Mesenteric fat pad (tissue), 1 donor: ENCODE data around the gene PPARA. TPM values are rescaled to one million over a fixed set of nuclear protein-coding genes. Genes with fewer than 3 reads are reported as not detected.
A peak's percentile ranks its signal among the peaks of the same experiment; 100 is the strongest.

Source experiments
- DNase-seq: peaks from one replicate; pipeline ENCODE4 v3.0.0-alpha.2; 2020; ENCODE audit warnings: low spot score
- long read RNA-seq: library from polyadenylated mRNA; unstranded; transcript quantifications from one replicate; pipeline ENCODE4 v2.0.0, GENCODE V29; 2020
- total RNA-seq: library from RNA; stranded (reverse); fragmentation: NEBNext Ultra II Directional; extraction: Animal tissue kit (Norgen Biotek cat#: 25700); gene quantifications from one replicate; pipeline ENCODE4 v1.2.1, GENCODE V29; 2021
- donor health status: DM: yes; HTN: yes; CAD: no.

Gene PPARA
- total RNA-seq: 37.6 TPM
- long read RNA-seq, full-length matches to known transcripts: 1 of 34 reads
- long read RNA-seq, partial matches to known transcripts: 4 of 34 reads
- long read RNA-seq, other reads (novel, unspliced or antisense): 29 of 34 reads

DNA sequence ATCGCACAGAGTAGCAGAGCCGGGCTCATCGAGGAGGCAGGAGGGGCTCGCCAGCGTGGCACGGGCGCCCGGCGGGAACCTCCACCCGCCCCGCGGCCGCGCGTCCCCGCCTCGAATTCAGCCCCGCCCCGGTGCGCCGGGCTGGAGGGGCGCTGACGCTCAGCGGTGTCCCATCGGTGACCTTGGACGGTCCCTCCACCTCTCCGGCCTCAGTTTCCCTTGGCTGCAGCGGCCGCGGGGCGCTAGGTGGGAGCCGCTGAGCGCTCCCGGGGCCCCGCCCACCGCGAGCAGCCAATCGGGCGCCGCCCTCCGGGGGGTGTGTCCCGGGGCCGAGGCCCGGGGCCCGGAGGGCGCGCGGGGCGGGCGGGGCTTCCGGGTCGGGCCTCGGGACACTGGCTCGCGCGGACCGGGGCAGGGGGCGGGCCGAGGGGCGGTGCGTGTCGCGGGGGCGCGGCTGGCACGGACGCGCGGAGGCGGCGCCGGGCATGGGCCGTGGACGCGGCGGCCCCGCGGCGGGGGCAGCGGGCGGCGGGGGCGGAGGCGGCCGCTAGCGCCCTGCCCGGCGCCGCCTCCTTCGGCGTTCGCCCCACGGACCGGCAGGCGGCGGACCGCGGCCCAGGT, at the start of gene PPARA:
TSS of gene PPARA (plus strand) at position 493 of the 621 bp plus-strand sequence. CDS start 47,858 bp downstream, outside the sequence.
- DNase-seq: peak; percentile 97

DNA sequence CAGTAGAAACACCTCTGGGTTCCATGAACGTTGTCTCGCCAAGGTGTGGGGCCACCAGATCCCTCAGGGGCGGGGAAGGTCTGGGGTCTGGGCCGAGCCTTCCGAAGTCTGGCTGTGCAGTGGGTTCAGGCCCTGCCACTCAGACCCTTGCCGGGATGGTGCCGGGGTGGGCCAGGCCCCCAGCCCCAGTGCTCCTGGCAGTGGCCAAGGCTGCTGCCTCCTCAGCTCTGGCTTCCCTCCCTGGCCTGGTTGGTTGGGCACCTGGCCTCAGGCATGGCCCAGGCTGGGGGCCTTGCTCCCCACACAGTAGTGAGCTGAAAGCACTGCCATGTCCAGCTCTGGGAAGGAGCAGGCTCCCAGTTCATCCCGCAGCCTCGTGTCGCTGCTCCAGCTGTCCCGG, 48.2 kb upstream of the PPARA start:
- no peak for DNase-seq

DNA sequence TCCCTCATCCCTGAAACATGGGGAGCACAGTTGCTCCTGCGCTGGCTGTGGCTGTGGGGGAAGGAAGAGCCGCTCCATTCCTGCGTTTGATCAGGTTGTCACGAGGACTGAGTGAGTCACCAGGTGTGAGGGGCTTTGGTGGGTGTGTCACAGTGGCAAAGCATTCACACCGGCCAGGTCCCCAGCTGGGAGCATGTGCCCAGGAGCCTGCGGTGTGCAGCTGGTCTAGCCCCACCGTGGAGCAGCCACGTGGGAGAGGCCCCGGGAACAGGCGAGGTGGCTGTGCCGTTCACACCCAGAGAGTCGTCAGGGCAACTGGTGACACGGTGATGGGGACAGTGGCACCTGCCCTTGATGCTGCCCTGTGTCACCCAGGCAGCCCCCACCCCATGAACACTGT, 47.6 kb upstream of the PPARA start:
- DNase-seq: no peak

DNA sequence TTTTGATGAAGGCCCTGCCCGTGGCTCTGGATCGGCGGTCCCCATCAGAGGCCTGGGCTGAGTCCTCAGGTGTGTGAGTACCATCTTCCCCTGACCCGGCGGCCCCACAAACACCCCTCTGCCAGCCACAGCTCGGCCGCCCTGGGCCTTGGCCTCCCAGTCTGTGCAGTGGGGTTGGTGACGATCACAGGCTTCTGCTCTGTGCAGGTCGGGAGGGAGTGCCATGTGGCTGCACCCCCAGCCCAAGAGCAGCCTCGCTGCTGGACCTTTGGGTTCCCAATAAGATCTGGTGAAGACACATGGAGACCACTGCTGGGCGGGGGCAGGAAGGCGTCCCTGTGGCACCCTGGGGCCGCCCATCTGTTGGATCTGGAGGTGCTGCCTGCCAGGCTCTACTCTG, 47.1 kb upstream of the PPARA start:
- no peak for DNase-seq

DNA sequence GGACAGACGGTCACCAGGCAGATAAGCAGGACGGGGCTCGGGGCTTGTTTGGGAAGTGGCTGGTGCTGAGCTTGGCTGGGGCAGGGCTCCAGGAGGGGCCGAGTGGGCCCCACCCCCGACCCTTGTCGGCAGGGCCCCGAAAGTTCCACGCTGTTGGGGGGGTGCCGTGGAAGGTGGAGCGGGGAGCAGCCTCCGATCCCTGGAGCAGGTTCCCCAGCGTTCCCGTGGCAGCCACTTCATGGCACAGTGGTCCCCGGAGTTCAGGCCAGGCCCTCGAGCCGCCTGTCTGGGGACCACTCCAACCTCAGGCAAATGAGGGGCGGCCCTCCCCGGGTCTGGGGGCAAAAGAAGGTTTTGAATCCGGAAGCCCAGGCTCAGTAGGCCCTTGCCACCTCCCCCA, 46.7 kb upstream of the PPARA start:
- no peak for DNase-seq

DNA sequence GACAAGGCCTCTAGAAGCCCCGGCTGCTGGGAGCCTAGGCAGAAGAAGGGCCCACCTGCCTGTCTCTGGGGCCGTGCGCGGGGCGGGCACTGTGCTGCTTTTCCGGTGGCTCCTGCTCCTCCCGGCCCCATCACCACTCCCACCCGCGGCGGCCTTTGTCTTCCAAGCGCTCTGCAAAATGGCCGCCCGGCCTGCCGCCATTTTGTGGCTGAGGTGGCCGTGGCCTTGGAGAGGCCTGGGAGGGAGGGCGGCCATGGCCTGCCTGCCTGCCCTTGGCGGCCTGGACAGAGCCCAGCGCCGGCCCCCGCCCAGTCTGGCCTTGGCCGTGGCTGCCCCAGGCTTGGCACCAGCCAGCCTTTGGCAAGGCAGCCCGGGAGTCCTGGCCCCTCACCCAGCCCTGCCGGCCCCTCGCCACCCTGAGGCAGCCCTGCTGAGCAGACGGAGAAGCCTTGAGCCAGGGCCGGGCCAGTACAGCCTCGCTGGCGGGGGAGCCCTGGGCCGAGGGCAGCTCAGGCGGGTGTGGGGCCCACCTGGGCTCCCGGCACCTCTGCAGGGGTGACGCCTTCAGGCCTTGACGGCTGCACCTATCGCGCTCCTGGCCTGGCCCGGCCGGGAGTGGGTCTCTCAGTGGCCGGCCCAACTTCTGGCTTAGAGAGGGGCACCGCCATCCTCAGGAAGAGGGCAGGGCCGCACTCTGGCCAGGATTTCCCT, 46.0 kb upstream of the PPARA start:
- no peak for DNase-seq

DNA sequence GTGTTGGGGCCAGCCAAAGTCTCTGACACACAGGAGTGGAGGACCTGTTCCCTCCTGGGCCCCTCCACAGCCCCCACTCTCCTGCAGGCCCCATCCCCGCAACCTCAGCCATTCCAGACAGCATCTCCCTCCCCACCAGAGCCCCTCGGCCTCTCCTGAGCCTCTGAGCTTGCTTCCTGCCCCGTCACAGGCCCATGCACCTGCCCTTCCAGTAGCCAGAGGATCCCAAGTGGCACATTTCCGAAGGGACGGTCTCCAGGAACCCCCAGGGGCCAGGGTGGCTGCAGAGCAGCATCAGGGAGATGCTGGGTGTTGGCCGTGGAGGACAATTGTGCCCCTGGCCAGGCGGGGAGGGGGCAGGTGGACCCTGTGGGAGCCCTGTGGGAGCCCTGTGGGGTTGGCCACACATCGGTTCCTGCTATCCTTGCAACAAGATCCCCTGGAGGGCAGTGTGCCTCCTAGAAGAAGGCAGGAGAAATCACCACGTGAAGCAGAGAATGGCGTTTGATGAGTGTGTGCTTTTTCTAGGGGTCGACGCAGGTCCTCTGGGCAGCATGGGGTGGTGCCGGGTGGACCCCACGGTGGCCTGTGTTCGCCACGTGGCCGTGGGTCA, 45.3 kb upstream of the PPARA start:
- no peak for DNase-seq

DNA sequence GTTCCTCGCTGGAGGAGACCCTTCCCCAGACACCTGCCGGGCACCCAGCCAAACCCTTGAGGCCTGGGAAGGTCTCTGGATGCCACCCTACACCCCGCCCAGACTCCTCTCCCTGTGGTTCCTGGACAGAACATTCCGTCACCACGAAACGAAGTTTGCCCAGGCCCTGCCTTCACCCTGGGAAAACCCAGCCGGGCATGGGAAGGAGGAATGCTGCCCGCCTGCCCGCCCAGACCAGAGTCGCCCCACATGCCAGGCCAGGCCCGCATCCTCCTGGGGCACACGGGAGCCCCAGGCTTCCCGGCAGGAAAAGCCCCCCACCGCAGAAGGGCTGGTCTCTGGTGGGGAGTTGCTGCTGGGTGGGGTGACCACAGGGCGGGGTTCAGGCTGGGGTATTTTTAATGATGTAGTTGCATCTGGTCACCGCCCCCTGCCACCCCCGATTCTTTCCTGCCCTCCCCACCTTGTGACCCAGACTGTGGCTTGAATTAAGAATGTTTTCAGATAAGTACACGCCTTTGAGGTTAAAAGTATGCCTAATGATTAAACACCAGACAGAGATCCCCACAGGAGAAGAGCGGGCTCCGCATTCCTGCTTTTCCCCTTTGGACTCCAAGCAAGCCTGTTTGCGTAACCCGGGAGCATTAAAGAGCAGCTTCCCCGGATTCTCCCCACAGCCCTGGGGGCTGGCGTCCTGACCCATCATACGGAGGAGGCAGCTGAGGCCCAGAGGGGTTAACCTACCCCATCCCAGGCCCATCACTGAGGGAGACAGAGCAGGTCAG, 44.6 kb upstream of the PPARA start:
- no peak for DNase-seq

DNA sequence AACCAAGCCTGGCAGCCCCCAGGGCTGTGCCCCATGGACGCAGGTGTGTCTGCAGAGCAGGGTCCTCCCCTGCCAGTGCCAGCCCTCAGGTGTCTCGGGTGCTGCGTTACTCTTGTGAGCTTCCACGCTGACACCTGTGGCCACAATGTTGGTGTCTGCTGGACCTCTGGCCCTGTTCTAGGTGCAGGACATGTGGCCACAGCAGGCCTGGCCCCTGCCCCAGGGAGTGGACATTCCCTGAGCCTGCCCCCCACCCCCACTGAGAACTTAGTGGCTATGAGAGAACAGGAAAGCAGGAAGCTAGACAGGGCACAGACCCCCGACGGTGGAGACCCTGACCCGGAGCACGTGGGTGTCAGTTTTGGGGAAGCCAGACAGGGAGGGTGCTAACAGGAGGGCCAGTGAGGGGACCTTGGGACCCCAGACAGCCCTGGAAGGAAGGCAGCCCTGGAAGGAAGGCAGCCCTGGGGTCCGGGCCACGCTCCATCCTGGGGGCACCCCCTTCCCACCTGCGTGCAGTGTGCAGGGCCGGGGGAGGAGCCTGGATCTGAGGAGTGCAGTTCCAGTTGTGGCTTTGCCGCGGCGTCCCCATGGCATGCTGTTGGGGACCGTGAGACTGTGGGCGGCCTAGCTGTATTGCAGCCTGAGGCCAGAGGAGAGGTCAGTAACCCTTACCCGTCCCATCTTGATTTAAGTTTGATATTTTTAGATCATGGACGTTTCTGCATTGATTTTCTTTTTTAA, 43.9 kb upstream of the PPARA start:
- no peak for DNase-seq

DNA sequence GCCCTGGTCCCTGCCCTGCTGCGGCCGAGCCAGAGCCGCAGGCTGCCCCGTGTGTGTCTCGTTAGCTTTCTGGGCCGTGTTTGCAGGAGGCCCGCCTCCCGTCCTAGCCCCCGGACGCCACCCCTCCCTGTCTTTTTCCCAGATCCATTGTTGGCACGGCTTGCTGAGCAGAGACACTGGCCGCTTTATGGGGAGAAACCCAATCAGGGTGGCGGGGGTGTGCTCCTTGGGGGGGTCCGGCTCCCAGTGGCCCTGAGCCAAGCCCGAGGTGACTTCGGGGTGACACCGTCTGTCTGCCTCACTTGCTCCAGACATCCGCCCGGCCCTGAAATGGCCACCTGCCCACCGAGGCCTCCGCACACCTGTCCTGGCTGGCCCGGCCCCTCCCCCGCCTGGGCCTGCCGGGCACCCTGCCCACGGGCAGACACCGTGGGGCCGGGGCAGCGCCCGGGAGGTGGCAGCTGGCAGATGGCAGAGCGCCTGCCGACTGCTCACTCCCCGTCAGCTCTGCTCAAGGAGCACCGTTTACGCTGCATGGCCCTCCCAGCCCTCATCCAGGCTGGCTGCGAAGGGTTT, 43.1 kb upstream of the PPARA start:
- no peak for DNase-seq

DNA sequence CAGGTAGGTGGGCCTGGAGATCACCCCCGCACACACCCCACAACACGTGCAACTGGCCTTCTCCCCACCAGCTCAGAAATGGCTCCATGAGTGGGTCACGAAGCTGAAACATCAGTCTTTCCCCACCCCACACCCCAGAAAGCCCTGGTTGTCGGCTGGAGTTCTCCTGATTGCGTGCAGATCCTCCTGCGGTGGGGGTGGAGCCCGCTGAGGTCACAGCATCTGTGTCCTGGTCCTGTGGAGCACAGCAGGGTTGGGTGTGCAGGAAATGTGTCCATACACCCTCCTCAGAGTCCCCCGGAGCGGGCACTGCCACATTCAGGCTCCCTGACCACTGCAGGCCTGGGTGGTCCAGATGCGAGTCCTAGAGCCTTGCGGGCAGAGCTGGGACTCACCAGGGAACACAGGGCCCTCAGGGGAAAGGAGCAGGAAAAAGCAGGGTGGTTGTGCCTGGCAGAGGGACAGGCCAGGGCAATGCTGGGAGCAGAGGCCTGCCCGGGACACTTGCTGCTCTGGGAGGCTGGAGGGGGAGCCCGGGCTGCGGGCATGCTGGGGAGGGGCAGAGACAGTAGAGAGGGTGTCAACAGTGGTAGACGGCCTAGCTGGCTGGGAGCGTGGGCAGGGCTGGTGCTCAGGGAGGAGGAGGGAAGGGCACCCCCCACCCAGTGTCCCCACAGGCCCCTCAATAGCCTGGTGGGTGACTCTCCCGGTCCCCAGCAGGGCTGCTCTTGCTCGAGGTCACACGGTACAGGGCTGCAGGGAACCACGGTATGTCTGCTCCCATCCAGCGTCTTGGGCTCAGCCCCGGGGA, 42.4 kb upstream of the PPARA start:
- no peak for DNase-seq

DNA sequence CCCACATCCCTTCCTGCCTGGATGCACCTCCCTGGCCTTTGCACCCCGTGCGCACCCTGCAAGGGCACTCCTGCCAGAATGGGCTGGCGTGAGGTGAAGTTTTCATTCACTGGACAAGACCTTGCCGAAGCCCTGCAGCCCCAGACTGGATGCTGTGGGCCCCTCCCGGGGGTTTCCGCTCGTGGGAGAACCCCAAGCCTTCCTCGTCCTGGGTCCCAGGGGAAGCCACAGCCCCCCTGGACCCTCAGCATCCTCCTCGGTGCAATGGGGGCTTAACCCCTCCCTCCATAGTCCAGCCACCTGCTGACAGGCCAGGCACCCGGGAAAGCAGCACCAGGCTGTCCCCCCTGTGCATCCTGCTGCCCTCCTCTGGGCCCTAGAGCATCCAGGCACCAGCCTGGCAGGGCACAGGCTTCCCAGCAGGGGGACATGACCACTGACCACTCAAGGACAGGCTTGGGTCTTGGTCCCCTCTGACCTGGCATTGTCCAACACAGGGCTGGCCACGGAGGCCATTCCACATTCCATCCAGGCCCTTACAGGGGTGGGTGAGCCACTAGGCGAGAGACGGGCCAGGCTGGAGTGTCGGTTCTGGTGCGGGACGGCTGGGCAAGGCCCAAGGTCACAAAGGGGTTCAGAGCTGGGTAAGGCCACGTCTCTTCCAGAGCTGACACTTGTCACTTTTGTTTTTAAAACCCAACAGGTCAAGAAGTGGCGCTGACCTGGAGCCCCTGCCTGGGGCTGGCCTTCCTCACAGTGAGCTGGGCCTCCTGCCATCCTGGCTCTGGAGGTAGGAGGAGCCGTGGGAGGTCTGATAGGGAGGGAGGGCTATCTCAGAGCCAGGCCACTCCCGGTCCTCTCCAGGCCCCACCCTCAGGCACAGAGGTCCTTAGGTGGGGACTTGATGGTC, 41.5 kb upstream of the PPARA start:
- no peak for DNase-seq

DNA sequence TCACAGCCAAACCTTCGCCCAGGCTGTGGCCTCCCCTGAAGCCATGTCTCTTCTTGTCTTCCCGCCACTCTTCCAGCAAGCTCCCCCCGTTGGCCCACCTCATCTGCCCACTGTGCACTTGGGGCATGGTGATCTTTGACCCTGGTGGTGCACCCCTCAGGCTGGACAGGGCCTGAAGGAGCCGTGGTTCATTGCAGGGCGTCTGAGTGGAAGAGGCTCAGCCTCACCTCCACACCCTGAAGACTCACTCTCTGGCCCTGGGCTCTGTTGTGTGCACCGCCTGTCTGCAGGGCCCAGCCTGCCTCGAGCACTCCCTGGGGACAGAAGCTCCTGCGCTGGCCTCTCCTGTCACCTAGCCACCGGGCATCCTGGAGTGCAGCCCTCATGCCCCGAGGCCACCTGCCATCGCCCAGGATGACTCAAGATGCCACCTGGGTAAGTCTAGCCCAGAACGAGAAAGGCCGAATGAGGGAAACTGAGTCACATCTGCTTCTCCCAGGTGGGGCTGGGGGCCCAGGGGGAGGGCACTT, 40.8 kb upstream of the PPARA start:
- no peak for DNase-seq

DNA sequence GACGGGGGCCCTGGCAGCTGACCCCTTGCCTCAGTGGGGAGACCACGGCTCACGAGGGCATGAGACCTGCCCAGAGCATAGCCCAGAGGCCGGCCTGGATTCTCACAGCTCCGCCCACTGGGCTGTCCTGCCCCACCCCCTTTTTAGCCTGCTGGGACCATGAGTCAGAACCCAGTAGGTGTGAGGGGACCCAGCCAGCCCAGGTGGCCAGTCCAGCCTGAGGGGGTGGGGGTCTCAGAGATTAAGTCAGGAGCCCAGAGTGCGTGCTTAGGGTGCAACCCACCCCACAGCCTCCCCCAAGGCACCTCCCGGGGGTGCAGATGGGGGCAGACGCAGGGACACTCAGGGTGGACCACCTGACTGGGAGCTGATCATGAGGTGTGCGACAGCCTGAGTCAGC, 40.1 kb upstream of the PPARA start:
- no peak for DNase-seq

DNA sequence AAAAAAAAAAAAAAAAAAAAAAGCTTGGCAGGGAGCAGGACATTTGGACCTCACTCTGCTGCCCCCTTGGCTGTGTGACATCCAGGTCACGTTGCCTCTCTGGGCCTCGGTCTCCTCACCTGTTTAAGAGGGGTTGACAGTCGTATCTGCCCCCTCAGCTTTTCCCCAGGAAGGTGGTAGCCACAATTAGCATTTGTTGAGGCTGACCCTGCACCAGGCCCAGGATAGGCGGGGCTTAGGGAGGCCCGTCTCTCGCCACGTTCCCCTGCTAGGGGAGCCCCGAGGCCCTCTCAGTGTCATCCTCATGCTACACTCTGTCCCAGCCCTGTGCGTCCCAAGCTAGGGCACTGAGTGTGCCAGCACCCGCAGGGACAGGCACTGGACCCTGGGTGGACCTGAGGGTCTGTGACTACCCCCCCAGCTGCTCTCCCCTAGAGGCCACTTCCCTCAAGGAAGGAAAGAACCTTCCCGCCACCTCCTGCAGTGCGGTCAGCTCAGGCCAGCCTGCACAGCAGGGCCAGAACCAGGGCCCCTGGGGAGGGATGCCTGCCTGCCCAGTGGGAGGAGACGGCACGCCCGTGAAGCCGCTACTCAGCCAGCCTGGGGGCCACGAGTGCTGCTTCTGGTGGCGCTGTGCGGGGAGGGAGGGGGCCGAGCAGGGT, 38.5 kb upstream of the PPARA start:
- DNase-seq: no peak

DNA sequence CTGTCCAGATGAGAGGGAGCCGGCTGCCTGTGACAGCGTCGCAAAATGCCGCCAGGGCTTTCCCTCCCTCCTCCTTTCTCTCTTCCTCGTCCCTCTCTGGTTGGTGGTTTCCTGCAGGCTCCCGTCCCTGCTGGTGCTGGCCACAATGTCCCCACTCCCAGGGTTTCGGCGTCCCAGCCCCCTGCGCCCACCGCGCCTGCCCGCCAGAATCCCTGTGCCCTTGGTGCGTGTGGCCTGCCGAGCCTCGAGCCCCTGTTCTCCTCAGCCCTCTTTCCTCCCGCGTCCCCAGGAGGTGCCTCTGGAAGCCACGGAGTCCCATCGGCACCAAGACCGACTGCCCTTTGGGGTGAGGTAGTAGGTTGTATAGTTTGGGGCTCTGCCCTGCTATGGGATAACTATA, 37.9 kb upstream of the PPARA start:
- no peak for DNase-seq

DNA sequence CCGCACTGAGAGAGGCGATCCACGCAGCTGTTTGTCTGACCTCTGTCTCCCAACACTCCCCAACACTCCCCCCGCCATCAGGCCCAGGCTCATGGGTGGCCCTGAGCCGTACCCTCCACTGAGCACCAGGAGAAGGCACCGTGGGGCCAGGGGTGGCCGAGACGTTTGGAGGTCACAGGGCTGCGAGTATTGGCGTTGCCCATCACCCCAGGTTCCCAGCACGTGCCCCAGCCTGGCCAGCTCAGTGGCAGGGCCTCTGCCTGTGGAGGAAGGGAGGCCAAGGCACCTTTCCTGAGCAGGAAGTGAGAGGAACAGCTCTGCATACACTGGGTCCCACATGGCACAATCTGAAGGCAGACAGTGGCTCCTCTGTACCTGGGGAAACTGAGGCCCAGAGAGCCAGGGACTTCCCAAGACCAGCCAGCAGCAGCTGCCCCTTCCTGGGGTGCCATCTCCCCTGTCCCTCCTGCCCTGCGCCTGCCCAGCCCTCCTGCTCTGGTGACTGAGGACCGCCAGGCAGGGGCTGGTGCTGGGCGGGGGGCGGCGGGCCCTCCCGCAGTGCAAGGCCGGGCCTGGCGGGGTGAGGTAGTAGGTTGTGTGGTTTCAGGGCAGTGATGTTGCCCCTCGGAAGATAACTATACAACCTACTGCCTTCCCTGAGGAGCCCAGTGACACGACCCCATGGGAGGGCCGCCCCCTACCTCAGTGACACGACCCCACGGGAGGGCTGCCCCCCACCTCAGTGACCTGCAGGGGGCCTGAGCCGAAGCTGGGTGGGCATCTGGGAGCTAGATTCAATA, 37.0 kb upstream of the PPARA start:
- DNase-seq: no peak
